Measurements from ENCODE around the gene SLC29A4. TPM values are rescaled to one million over a fixed set of nuclear protein-coding genes. Genes with fewer than 3 reads are reported as not detected.
A peak's percentile ranks its signal among the peaks of the same experiment; 100 is the strongest.
"Not testable (repeated sequence)": the region's sequence is repeated elsewhere in the genome, so short reads cannot be mapped to it uniquely, and the experiment has no call there.

Gene SLC29A4
- total RNA-seq, 3 donors from 2014 or later, result 5.4 to 7.4 (median 5.5) TPM

DNA sequence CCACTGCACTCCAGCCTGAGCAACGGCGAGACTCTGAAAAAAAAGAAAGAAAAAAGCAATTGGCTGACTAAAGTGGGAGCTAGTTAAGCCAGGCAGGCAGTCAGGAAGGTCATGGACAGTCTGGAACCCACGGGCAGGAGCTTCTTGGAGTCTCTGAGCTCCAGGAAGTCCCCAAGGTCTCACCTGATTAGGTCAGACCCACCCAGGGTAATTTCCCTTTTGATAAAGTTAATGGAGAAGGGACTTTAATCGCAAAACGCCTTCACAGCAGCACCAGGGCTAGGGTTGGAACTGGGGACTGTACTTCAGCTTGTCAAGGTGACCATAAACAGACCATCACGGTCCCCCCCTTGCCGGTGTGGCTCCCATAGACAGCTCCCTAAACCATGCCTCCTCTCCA, 6.6 kb downstream of the SLC29A4 start:
- Histone ChIP-seq H3K4me3 (no peak overlapping the region), H3K36me3 (ENCODE audit: low read depth) (no peaks in the 10 kb centered on the region), H3K4me1 (ENCODE audit: low read depth) (peaks cover 4% of the 10 kb centered on the region), H3K9me3 (no peaks in the 10 kb centered on the region)
- intact Hi-C loops (cut with DNase I, micrococcal nuclease), result no loop called here
- ATAC-seq (peak; percentile 67), DNase-seq (no peak)
- TF ChIP-seq, protein P1, sequence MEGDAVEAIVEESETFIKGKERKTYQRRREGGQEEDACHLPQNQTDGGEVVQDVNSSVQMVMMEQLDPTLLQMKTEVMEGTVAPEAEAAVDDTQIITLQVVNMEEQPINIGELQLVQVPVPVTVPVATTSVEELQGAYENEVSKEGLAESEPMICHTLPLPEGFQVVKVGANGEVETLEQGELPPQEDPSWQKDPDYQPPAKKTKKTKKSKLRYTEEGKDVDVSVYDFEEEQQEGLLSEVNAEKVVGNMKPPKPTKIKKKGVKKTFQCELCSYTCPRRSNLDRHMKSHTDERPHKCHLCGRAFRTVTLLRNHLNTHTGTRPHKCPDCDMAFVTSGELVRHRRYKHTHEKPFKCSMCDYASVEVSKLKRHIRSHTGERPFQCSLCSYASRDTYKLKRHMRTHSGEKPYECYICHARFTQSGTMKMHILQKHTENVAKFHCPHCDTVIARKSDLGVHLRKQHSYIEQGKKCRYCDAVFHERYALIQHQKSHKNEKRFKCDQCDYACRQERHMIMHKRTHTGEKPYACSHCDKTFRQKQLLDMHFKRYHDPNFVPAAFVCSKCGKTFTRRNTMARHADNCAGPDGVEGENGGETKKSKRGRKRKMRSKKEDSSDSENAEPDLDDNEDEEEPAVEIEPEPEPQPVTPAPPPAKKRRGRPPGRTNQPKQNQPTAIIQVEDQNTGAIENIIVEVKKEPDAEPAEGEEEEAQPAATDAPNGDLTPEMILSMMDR (IDR thresholded peaks at IDR 0.05), result no peak

DNA sequence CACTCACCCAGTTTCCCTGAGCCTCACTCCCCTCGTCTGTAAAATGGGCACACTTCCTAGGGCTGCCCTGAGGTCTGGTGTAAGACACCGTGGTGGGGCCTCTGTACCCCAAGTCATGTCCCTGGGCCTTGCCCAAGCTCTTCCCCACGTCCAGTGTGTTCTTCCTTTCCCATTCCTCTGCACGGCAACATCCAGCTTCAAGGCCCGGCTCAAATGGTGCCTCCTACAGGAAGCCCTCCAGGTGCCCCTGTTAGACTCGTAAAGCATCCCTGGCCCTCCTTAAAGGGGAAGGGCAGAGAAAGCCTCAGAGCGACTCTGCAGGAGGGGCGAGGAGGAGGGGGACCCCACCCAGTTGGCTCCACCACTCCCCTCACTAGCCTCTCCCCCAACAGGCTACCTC, 8.6 kb downstream of the SLC29A4 start:
- no peak overlapping the region for H3K4me3 ChIP-seq
- no peaks in the 10 kb centered on the region for H3K4me1 ChIP-seq (ENCODE audit: low read depth)
- no peaks in the 10 kb centered on the region for H3K36me3 ChIP-seq (ENCODE audit: low read depth)
- no peak for ATAC-seq
- intact Hi-C loops (cut with DNase I, micrococcal nuclease), result no loop called here
- H3K9me3 ChIP-seq, result no peaks in the 10 kb centered on the region
- no peak for DNase-seq
- TF ChIP-seq, protein P1 (IDR thresholded peaks at IDR 0.05), result no peak

DNA sequence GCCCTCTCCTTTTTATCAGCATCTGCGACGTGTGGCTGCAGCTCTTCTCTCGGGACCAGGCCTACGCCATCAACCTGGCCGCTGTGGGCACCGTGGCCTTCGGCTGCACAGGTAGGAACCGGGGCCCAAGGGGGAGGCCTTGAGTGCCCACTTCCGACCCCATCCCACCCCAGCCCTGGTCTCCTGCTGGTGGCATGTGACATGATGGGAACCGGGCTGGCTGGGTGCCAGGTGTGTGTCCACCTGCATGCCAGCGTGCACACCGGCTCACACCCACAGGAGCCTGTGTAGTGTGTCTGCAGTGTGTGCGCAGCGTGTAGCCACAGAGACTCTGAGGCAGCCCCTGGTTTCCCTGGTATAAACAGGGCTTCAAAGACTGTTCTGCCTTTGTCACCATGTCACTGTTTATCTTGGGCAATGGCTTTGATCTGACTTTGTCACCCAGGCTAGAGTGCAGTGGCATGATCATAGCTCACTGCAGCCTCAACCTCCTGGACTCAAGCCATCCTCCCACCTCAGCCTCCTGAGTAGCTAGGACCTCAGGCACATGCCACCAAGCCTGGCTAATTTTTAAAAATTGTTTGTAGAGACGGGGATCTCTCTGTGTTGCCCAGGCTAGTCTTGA, 9.1 kb downstream of the SLC29A4 start:
- intact Hi-C loops (cut with DNase I, micrococcal nuclease); DNase-seq; ATAC-seq; H3K4me1 ChIP-seq (ENCODE audit: low read depth); H3K4me3 ChIP-seq; H3K9me3 ChIP-seq; H3K36me3 ChIP-seq (ENCODE audit: low read depth): not testable (repeated sequence)

DNA sequence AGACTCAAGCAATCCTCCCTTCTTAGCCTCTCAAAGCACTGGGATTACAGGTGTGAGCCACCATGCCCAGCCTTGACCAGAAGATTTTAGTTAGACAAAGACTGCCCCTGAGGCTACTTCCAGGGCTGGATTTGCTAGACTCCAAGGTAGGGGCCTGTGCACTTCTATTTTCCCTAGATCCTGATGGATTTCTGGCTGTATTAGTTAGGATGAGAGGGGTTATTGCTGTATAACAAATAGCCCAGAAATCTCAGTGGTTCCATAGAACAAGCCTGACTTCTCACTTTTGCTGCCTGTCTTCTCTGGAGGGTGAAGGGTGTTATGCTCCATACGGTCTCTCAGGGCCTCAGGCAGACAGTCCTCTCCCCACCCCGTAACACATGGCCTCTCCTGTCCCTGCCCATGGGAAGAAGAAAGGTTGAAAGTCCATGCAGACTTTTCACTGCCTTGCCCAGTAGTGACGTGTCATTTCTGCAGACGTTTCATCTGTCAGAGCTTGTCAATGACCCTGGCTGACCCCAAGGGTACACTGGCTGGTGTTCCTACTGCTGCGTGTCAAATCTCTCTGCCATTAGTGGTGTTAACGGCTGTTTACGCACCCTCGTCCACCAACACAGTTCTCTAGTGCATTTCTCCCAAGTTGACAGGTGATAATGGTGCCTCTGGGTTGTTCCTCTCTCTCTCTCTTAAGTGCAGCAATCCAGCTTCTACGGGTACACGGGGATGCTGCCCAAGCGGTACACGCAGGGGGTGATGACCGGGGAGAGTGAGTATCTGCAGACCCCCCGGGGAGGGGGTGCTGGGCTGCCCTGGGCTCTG, 11.6 kb downstream of the SLC29A4 start:
- intact Hi-C loops (cut with DNase I, micrococcal nuclease), result no loop called here
- no peaks in the 10 kb centered on the region for H3K36me3 ChIP-seq (ENCODE audit: low read depth)
- no peak overlapping the region for H3K4me3 ChIP-seq
- TF ChIP-seq, protein P1 (IDR thresholded peaks at IDR 0.05), result no peak
- ATAC-seq (peak; percentile 61), DNase-seq (no peak)
- H3K4me1 ChIP-seq (ENCODE audit: low read depth), result no peaks in the 10 kb centered on the region
- no peaks in the 10 kb centered on the region for H3K9me3 ChIP-seq

DNA sequence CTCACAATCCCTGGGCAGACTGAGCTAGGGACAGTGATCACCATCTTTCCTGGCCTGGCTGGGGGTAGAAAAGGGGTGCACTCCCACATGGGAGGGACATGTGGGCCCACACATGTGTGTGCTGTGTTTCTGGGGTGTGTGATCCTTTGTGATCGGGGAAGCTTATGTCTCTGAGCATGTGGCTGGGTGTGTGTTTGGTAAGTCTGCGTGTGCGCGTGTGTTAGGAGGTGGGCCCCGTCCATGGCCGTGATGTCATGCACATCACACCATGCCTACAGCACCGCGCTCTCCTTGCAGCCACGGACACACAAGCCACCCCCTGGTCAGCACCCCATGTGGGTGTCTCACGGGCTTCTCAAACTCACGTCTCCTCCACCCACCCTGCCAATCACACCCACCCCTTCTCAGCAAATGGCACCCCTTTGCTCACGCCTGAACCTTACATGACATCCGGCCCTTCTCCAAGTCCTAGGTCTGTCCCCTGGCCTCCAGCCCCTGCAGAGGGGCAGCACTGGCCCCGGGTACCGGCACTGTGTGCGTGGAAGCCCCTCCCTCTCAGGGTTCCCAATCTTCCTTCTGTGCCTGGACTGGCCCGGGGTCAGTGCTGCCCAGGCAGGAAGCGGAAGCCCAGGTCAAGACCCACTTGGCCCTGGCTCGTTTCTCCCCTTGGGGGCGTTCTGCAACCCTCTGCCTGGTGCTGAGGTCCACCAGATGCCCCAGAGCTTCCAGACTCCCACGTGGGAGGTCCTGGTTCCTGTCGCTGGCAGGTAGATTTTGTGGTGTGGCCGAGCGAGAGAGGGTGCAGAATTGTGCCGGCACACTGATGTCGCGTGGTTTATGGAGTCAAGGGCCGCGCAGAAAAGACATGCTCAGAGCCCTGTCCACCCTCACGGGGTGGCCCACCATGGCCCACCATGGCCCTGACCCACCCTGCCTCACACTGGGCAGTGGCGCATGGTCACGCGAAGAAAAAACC, 12.6 kb downstream of the SLC29A4 start:
- no peak for ATAC-seq
- TF ChIP-seq, protein P1 (IDR thresholded peaks at IDR 0.05), result no peak
- intact Hi-C loops (cut with DNase I, micrococcal nuclease), result no loop called here
- DNase-seq, result no peak
- Histone ChIP-seq H3K9me3 (no peaks in the 10 kb centered on the region), H3K4me3 (no peak overlapping the region), H3K36me3 (ENCODE audit: low read depth) (no peaks in the 10 kb centered on the region), H3K4me1 (ENCODE audit: low read depth) (no peaks in the 10 kb centered on the region)

Data from mucosa of descending colon (tissue), 3 donors.